GM21786 (cell line): ENCODE data around the gene ZNF19.
A peak's percentile ranks its signal among the peaks of the same experiment; 100 is the strongest.

Experiments used
- ATAC-seq: cut with Tn5 transposase; IDR thresholded peaks from one replicate; pipeline ENCODE4 v1.9.1; 2021; ENCODE audit not compliant: unreplicated experiment

ZNF19 gene

DNA sequence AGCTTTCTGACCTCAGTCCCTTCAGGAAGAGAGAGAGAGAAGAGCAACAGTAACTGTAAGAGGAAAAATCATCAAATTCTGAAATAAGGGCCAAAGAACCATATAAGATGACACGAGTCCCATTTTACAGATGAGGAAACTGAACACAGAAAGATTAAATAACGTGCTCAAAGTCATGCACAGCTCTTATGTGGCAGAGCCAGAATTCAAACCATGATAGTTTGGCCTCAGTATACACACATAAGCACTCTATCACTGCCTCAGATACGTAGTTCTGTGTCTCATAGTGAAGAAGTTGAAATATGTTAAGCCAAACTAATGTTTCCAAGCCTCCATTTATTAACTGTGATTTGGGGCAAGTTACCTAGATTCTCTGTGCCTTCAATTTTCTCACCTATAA is 1.9 kb upstream of the ZNF19 start:
- no peak for ATAC-seq

DNA sequence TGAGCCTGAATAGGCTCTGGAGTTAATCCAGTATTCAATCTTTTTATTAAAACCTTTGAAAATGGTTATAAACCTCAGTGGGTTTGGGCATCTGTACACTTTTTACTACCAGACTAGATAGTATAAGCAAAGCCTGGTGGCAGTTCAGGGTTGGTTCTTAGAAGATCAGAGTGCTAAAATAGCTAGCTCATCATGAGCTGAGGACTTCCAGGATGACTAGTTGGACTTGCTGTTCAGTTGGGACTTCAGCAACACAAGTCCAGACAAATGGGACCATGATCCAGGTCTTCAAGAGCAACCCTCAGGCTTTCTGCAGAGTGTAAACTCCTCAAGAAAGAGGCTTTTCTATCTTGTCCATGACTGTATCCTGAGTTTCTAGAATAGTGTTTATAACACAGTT is 1.2 kb upstream of the ZNF19 start:
- no peak for ATAC-seq

DNA sequence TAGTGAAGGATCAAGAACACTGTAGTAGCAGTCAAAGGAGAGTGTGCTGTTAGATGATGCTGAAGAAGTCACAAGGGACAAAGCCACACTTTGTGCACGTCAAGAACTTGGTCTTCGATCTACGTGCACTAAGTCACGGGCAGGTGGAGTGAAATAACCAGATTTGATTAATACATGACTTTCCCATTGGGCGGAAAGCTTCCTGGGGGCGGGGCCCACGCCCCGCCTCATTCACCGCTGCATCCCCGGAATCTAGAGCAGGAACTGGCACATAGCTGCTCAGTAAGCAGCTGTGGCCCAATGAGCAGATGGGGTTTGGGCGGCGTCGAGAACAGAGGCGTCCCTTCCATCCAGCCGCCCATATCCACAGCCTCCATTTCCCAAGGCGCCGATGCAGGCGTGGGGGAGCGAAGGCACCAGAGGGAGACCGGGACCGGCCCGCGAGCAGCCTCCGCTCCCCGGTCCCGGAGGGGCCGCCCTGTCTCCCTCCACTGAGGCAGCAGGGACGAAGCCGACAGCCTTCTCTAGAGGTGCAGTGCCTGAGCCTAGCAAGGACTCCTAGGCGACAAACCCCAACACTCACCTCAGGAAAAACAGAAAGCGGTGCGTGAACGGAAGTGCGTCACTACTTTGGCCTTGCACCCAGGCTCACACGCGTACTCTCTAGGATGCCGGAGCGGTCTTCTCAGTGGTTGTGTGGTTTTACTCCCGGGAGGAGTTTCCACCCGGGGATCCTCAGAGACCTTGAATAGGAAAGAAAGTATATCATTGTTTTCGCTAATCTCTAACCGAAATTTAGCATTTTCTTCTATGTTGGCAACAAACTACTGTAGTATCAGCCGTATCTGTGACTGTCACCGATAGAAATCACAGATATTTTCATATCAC is 4.9 kb downstream of the ZNF19 start:
- ATAC-seq, result peak; percentile 86

- no peak for ATAC-seq
These were observed 6.6 kb downstream of the ZNF19 start for GRCh38 chr16:71482569-71482968.

DNA sequence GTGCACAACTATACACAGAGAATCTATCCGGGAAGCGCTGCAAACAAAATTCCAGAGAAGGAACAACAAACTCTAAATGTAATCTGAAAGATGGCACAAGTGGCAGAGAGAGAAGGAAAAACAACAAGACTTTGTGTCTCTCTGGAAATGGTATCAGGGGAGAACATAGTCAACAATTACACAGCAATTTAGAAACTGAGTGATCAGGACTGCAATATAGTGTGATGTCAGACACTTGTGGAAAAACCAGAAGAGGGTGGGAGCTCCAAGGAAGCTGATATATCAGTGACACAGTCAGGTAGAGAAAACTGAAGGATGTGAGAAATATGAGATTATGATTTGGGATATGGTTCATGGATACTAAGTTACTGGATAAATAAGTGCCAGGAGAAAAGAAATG is 8.2 kb downstream of the ZNF19 start:
- no peak for ATAC-seq

- ATAC-seq, result no peak
These were observed 9.7 kb downstream of the ZNF19 start for GRCh38 chr16:71479420-71479819.

GRCh38 chr16:71476457-71477124 is 12.5 kb downstream of the ZNF19 start:
- ATAC-seq, result no peak

DNA sequence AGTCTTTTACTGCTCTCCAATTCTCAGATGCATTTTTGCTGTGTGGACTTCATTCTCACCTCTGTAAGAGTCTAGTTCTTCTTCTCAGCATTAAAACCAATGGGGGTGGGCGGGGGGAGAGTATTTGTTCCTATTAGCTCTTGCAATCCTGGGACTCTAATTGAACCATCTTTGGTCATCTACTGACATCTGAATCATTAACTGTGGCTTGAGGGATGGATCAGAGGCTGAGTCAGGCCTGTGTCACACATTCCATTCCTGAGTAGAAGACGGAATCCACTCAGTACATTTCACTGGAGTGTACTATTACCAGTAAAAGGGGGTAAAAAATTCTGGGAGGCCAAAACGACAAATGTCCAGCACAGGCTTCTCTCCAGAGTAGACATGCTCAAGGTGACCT is 14.3 kb downstream of the ZNF19 start:
- ATAC-seq, result no peak

DNA sequence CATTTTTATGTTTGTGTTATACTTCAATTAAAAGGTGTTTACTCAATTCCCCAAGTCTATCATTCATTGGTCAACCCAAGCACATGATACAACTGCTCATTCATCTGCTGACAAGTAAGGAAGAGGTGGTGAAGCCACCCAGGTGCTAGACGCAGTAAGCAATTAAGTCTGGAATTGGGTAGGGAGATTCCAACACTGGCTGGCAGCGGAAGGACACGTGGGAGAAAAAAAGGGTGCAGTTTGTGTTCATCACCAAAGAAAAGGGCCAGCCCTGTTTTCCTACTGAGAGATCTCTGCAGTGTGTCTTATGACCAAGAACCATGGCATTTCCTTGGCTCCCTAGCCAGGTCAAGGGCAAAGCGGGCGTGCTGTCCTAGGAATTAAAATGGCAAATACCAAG is 15.2 kb downstream of the ZNF19 start:
- ATAC-seq, result no peak

DNA sequence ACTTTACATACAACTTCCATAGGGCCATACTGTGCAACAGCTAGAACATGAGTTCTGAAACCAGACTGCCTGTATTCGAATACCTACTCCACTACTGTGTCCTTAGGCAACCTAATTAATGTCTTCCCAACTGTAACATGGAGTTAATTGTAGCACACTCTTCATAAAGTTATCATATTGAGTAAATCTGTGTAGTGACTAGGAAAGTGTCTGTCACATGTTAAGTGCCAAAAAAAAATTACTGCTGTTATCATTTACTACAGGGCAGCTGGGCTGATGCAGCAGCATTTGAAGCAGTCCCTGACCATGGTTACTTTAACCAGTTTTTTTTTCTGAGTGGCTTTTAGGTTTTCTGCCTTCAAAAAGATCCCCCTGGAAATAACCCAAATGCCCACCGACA is 16.2 kb downstream of the ZNF19 start:
- ATAC-seq, result no peak

DNA sequence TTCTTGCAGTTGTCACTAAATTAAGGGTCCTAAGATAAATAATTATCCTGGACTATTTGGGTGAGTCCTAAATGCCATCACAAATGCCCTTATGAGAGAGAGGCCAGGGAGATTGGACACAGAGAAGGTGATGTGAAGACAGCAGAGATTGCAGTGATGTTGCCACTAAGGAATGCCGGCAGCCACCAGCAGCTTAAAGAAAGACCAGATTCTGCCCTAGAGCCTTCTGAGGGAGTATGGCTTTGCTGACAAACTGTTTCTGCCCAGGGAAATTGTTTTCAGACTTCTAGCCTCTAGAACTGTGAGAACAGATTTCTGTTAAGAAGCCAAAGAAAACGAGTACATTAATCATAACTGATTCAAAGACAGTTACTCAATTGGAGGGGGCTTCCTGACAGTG is 17.1 kb downstream of the ZNF19 start:
- ATAC-seq, result no peak

DNA sequence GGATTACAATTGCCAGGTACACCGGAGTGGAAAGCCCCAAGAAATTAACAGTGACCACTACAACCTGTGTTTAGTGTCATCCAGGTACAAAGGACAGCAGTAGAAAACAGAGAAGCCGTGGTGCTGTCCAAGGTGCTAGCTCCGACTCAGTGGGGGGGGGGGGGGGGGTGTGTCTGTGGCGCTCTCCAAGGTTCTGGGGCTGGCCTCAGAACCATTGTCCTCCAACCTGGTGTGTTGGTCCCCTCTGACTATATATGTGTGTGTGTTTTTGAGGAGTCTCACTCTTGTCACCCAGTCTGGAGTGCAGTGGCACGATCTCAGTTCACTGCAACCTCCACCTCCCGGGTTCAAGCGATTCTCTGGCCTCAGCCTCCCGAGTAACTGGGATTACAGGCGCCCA is 21.3 kb downstream of the ZNF19 start:
- no peak for ATAC-seq

GRCh38 chr16:71464231-71464630 is 24.9 kb downstream of the ZNF19 start:
- ATAC-seq, result no peak

DNA sequence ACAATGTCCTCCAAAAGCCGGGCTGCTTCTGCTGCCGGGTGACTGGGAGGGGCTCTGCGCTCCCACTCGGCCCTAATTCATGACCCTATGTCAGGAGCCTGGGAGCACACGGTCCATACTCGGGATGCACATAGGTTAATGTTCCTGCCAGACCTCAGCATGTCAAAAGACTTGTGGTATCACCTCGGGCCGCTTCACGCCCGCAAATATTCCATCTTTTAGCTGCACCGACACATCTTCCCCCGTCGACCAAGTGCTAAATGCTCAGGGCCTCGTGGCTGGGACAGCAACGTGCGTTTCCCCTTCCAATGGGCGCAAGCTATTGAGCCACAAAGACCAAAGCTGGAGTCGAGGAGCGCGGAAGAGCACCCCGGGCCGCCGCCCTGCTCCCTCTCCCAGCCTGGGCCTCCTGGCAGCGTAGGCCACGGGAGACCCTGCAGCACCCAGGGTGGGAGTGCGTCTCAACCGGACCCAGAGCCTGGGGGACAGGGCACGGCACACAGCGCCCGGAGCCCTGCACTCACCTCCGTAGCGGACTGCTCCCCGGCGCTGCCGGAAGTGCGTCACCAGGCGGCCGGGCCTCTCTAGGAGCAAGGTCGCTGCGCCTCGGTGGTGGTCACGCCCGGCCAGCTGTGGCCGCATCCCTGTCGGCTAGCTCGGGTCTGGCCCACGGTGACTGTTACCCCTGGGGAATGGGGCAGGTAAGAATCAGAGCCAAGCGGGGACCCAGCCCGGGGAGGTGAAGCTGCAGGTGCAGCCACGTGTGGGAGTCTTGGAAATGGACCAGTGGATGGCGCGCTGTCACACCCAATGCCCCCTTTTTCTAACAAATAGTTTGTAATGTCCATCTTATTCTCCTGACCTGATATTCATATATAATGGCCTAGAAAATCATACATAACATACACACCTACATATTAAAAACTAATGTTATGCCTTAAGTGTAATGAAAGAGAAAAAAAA is 27.2 kb downstream of the ZNF19 start, which contains the start of gene ZNF23:
TSS of gene ZNF23 (minus strand) at position 562 of the 963 bp plus-strand sequence. CDS start 5,451 bp downstream, outside the sequence.
- ATAC-seq, result peak; percentile 96

DNA sequence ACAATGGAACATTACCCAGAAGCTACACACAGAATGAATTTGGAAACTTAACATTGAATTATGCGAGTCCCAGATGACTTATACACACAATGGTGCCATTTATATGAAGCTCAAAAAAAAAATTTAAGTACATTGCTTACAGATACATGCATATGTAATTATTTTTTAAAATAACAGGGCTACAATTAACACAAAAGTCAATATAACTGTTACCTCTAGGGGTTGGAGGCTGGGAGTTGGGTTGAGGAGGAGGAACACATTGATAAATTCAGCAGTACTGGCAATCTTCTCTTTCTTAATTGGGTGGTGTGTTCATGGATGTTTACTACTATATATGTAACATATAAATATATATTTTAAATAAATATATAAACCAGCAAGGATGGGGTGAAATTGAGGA is 28.2 kb downstream of the ZNF19 start:
- ATAC-seq, result no peak

DNA sequence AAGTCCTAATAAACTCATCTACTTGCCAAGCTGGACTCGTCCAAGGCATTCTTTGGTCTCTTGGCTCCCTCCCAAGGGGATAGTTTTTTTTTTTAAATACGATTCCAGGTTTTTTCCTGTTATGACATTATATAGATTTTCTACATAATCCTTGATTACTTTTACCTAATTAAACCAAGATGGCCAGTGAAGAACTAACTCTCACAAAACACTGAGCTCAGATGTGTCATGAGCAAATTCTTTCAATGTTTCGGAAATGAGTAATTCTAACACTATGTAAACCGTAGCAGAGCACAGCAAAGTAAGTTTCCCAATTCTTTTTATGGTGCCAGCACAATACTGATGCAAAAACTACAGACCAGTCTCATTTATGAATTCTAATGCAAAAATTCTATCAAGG is 28.9 kb downstream of the ZNF19 start:
- ATAC-seq, result no peak

- ATAC-seq, result no peak
These were observed 29.6 kb downstream of the ZNF19 start for GRCh38 chr16:71459510-71459909.

GRCh38 chr16:71456801-71457200 is 32.3 kb downstream of the ZNF19 start:
- ATAC-seq, result no peak

DNA sequence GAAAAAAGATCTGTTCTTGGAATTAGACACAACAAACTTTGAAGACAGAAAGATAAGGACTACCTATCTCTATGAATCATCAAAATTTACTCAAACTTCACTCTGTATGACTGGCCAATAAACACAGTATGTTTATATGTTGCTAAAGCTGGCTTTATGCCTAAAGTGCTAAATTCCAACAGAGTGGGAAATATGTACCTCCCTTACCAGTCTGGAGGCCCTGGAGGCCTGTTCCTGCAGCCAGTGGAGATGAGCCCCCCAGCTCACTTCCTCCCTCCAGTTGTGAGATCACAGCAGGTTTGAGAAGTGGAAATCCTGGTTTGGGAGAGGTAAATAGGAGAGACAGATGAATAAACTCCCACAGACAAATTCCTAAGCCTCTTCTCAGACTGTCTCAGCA is 36.1 kb downstream of the ZNF19 start:
- no peak for ATAC-seq

GRCh38 chr16:71449020-71449419 is 40.1 kb downstream of the ZNF19 start:
- no peak for ATAC-seq

GRCh38 chr16:71448274-71448866 is 40.8 kb downstream of the ZNF19 start:
- ATAC-seq, result no peak
